ENCODE data around the gene ANKS1B. TPM values are rescaled to one million over a fixed set of nuclear protein-coding genes. Genes with fewer than 3 reads are reported as not detected.
"Not testable (repeated sequence)": the region's sequence is repeated elsewhere in the genome, so short reads cannot be mapped to it uniquely, and the experiment has no call there.

The ANKS1B gene
- polyA plus RNA-seq, 5 donors = 9.3 to 23.7 (median 13.6) TPM

- no peak for DNase-seq
Observed at GRCh38 chr12:99704458-99704857, 280.3 kb downstream of the ANKS1B start.

GRCh38 chr12:99704036-99704435 is 280.7 kb downstream of the ANKS1B start:
- no peak for DNase-seq

GRCh38 chr12:99700032-99700431 is 284.7 kb downstream of the ANKS1B start:
- DNase-seq = no peak

GRCh38 chr12:99695050-99695449 is 289.7 kb downstream of the ANKS1B start:
- no peak for DNase-seq

- DNase-seq = no peak
Observed at GRCh38 chr12:99686142-99686541, 298.6 kb downstream of the ANKS1B start.

GRCh38 chr12:99680276-99680675 is 304.5 kb downstream of the ANKS1B start:
- no peak for DNase-seq

- no peak for DNase-seq
Observed at GRCh38 chr12:99670635-99671034, 314.1 kb downstream of the ANKS1B start.

- DNase-seq = peak; percentile 4 to 10
Observed at GRCh38 chr12:99658671-99659349, 325.9 kb downstream of the ANKS1B start.

GRCh38 chr12:99649551-99649950 is 335.2 kb downstream of the ANKS1B start:
- no peak for DNase-seq

- no peak for DNase-seq
Observed at GRCh38 chr12:99648183-99648582, 336.6 kb downstream of the ANKS1B start.

- no peak for DNase-seq
Observed at GRCh38 chr12:99647453-99647852, 337.3 kb downstream of the ANKS1B start, which contains the start of gene GARIN6. TSS of gene GARIN6 (plus strand) at chr12:99647753. CDS start at chr12:99648175, 422 bp downstream.

- no peak for DNase-seq
Observed at GRCh38 chr12:99644629-99645028, 340.1 kb downstream of the ANKS1B start.

GRCh38 chr12:99627459-99627858 is 357.3 kb downstream of the ANKS1B start:
- DNase-seq = peak in 1 of 2 donors; percentile 2

- DNase-seq = not testable (repeated sequence)
Observed at GRCh38 chr12:99624591-99624990, 360.1 kb downstream of the ANKS1B start.

GRCh38 chr12:99620159-99620479 is 364.6 kb downstream of the ANKS1B start:
- DNase-seq = no peak

GRCh38 chr12:99619389-99620158 is 365.2 kb downstream of the ANKS1B start:
- DNase-seq = no peak

- DNase-seq = no peak
Observed at GRCh38 chr12:99618657-99619056, 366.1 kb downstream of the ANKS1B start.

GRCh38 chr12:99611599-99611998 is 373.1 kb downstream of the ANKS1B start:
- no peak for DNase-seq

- no peak for DNase-seq
Observed at GRCh38 chr12:99611117-99611516, 373.6 kb downstream of the ANKS1B start.

- no peak for DNase-seq
Observed at GRCh38 chr12:99609455-99610181, 375.1 kb downstream of the ANKS1B start.

GRCh38 chr12:99600388-99600787 is 384.3 kb downstream of the ANKS1B start:
- no peak for DNase-seq

GRCh38 chr12:99598785-99599184 is 386.0 kb downstream of the ANKS1B start:
- DNase-seq = no peak

GRCh38 chr12:99596762-99597161 is 388.0 kb downstream of the ANKS1B start:
- no peak for DNase-seq
